Measurements from ENCODE around the gene DPYD.

GRCh38 chr1:97905141-97905940, 15.5 kb downstream of the DPYD start:
- no peak for TF ChIP-seq CTCF (IDR thresholded peaks at IDR 0.05; ENCODE audit: insufficient read depth, low read length, poor library complexity, severe bottlenecking)
- TF ChIP-seq EZH2phosphoT487 (conservative IDR thresholded peaks at IDR 0.05; ENCODE audit: low read length) = no peak

Data from SU-DHL-6 (cell line).